Activated naive CD8-positive, alpha-beta T cell treated with anti-CD3 and anti-CD28 coated beads, Interleukin-2, amount 50 U/mL, for 16 hours (primary cell): Measurements from ENCODE around the gene CT83.

Source experiments
- DNase-seq: peaks from one replicate; pipeline ENCODE4 v3.0.0-alpha.2; 2020; ENCODE audit warnings: low read depth, low spot score

CT83 gene, protein sequence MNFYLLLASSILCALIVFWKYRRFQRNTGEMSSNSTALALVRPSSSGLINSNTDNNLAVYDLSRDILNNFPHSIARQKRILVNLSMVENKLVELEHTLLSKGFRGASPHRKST

GRCh38 chrX:116462822-116463221 lies at the start of gene CT83:
TSS of gene CT83 (minus strand) at chrX:116462976. CDS start at chrX:116462856, 120 bp downstream.
- no peak for DNase-seq

- no peak for DNase-seq
Measured at GRCh38 chrX:116499780-116500179, 37.0 kb upstream of the CT83 start.

- no peak for DNase-seq
Measured at GRCh38 chrX:116493271-116493670, 30.5 kb upstream of the CT83 start.

GRCh38 chrX:116490104-116490503 lies 27.3 kb upstream of the CT83 start:
- DNase-seq = no peak

DNA sequence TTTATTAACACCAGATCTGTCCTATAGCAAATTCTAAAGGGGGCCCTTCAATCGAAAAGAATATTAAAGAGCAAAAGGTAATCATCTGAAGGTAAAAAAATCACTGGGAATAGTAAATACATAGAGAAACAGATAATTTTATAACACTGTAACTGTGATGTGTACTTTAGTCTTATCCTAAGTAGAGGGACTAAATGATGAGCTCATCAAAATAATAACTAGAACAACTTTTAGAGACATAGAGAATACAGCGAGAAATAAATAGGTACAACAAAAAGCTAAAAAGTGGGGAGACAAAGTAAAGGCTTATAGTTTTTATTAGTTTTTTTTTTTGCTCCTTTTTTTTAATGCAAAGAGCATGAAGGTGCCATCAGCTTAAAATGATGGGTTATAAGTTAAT lies 17.3 kb upstream of the CT83 start:
- DNase-seq = no peak

- no peak for DNase-seq
Measured at GRCh38 chrX:116449156-116449555, 13.6 kb downstream of the CT83 start.

- DNase-seq = no peak
Measured at GRCh38 chrX:116436358-116436816, 26.4 kb downstream of the CT83 start, which contains the start of gene SLC6A14. TSS of gene SLC6A14 (plus strand) at chrX:116436606. CDS start at chrX:116436710, 104 bp downstream.

- DNase-seq = no peak
Measured at GRCh38 chrX:116435597-116435996, 27.2 kb downstream of the CT83 start.

GRCh38 chrX:116427978-116428377 lies 34.8 kb downstream of the CT83 start:
- DNase-seq = no peak

GRCh38 chrX:116417968-116418367 lies 44.8 kb downstream of the CT83 start:
- no peak for DNase-seq

GRCh38 chrX:116417214-116417613 lies 45.6 kb downstream of the CT83 start:
- DNase-seq = no peak

GRCh38 chrX:116413273-116413672 lies 49.5 kb downstream of the CT83 start:
- DNase-seq = no peak
